SK-N-SH treated with all-trans-retinoic acid at 6 μM for 48 hours (cell line): Measurements from ENCODE around the gene CDC42SE2.

Experiments
- ATAC-seq: fragments of 200-7000 bp; cut with Tn5 transposase; 3 replicates; pipeline ENCODE4 v1.9.1; 2020; ENCODE audit warnings: mild to moderate bottlenecking, moderate library complexity
- ARNTL ChIP-seq: fragments of 450-650 bp; formaldehyde crosslinking; IDR thresholded peaks from 2 replicates; pipeline ENCODE4 v1.5.0; 2020; ENCODE audit warnings: low read depth, mild to moderate bottlenecking, moderate library complexity, borderline replicate concordance
- BACH2 ChIP-seq: fragments of 250-450 bp; sonication (Bioruptor Pico); IDR thresholded peaks from 2 replicates; pipeline ENCODE4 v1.9.0; 2021; ENCODE audit warnings: mild to moderate bottlenecking, borderline replicate concordance
- CSDC2 ChIP-seq: fragments of 250-450 bp; sonication (Bioruptor Pico); IDR thresholded peaks from 2 replicates; pipeline ENCODE4 v1.5.0; 2020; ENCODE audit warnings: mild to moderate bottlenecking, moderate library complexity
- ESRRG ChIP-seq: fragments of 250-450 bp; sonication (Bioruptor Pico); IDR thresholded peaks from 2 replicates; pipeline ENCODE4 v1.6.1; 2021; ENCODE audit warnings: mild to moderate bottlenecking
- GLIS3 ChIP-seq: fragments of 250-450 bp; sonication (Bioruptor Pico); IDR thresholded peaks from 2 replicates; pipeline ENCODE4 v1.5.0; 2020; ENCODE audit warnings: mild to moderate bottlenecking, moderate library complexity
- ISL1 ChIP-seq: fragments of 250-450 bp; sonication (Bioruptor Pico); IDR thresholded peaks from 2 replicates; pipeline ENCODE4 v2.1.2; 2022; ENCODE audit warnings: mild to moderate bottlenecking, moderate library complexity
- OSR1 ChIP-seq: fragments of 250-450 bp; sonication (Bioruptor Pico); IDR thresholded peaks from 2 replicates; pipeline ENCODE4 v1.8.0; 2022; ENCODE audit warnings: moderate library complexity, mild to moderate bottlenecking, inconsistent platforms
- PPARA ChIP-seq: fragments of 250-450 bp; sonication (Bioruptor Pico); IDR thresholded peaks from 2 replicates; pipeline ENCODE4 v1.5.0; 2020; ENCODE audit warnings: mild to moderate bottlenecking, borderline replicate concordance
- RARB ChIP-seq: fragments of 250-450 bp; sonication (Bioruptor Pico); IDR thresholded peaks from 2 replicates; pipeline ENCODE4 v1.8.0; 2021; ENCODE audit warnings: mild to moderate bottlenecking, moderate library complexity
- SNAI2 ChIP-seq: fragments of 250-450 bp; sonication (Bioruptor Pico); IDR thresholded peaks from 2 replicates; pipeline ENCODE4 v1.5.0; 2020; ENCODE audit warnings: mild to moderate bottlenecking, moderate library complexity
- TCF4 ChIP-seq: fragments of 250-450 bp; sonication (Bioruptor Pico); IDR thresholded peaks from 2 replicates; pipeline ENCODE4 v1.8.0; 2021; ENCODE audit warnings: mild to moderate bottlenecking, moderate library complexity, borderline replicate concordance
- TOX ChIP-seq: fragments of 250-450 bp; sonication (Bioruptor Pico); IDR thresholded peaks from 2 replicates; pipeline ENCODE4 v1.8.0; 2021; ENCODE audit warnings: mild to moderate bottlenecking, moderate library complexity, borderline replicate concordance
- ZC3H10 ChIP-seq: fragments of 250-450 bp; sonication (Bioruptor Pico); IDR thresholded peaks from 2 replicates; pipeline ENCODE4 v1.5.1; 2021; ENCODE audit warnings: mild to moderate bottlenecking, moderate library complexity
- ZFP3 ChIP-seq: fragments of 250-450 bp; sonication (Bioruptor Pico); IDR thresholded peaks from 2 replicates; pipeline ENCODE4 v1.5.0; 2020; ENCODE audit warnings: mild to moderate bottlenecking, moderate library complexity
- ZFP30 ChIP-seq: fragments of 450-650 bp; formaldehyde crosslinking; IDR thresholded peaks from 2 replicates; pipeline ENCODE4 v1.5.0; 2022; ENCODE audit warnings: mild to moderate bottlenecking, moderate library complexity
- ZNF565 ChIP-seq: fragments of 450-650 bp; formaldehyde crosslinking; conservative IDR thresholded peaks from 2 replicates; pipeline ENCODE4 v1.5.0; 2020; ENCODE audit warnings: low read depth, mild to moderate bottlenecking, moderate library complexity
- ZNF70 ChIP-seq: fragments of 450-650 bp; formaldehyde crosslinking; IDR thresholded peaks from 2 replicates; pipeline ENCODE4 v1.5.0; 2020; ENCODE audit warnings: mild to moderate bottlenecking, moderate library complexity
- ZNF8 ChIP-seq: fragments of 450-650 bp; formaldehyde crosslinking; IDR thresholded peaks from 2 replicates; pipeline ENCODE4 v1.5.0; 2020; ENCODE audit warnings: mild to moderate bottlenecking, moderate library complexity
- TF ChIP-seq, protein P1 (sequence below): fragments of 250-450 bp; sonication (Bioruptor Pico); IDR thresholded peaks from 2 replicates; pipeline ENCODE4 v1.5.1; 2020; ENCODE audit warnings: low read depth, mild to moderate bottlenecking, moderate library complexity
- TF ChIP-seq, protein P2 (sequence below): fragments of 250-450 bp; sonication (Bioruptor Pico); IDR thresholded peaks from 2 replicates; pipeline ENCODE4 v1.8.0; 2020; ENCODE audit warnings: mild to moderate bottlenecking, moderate library complexity, borderline replicate concordance
- TF ChIP-seq, protein P3 (sequence below): fragments of 250-450 bp; sonication (Bioruptor Pico); IDR thresholded peaks from 2 replicates; pipeline ENCODE4 v1.5.0; 2020; ENCODE audit warnings: mild to moderate bottlenecking, moderate library complexity

The CDC42SE2 gene

DNA sequence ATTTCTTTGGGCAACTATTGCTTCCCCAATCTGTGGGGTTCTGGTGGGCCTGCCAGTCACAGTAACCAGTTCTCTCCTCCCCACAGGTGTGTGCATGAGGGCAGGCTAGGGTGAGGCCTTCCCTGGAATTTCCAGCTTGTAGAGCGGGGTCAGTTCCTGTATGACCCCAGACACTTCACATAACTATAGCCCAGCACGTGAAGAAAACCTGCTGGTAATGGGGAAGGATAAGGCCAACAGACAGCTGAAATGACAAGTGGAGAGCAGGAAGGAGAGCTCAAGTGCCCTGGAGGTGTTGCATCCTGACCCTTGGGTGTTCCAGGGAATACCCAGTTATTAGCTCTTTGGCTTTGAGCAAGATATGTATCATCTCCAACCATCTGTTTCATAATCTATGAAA lies 142.2 kb downstream of the CDC42SE2 start:
- TF ChIP-seq RARB (no peak), ISL1 (CRISPR knock-in tag) (no peak), ZNF8 (CRISPR knock-in tag) (no peak), TOX (no peak), ZFP30 (CRISPR knock-in tag) (no peak), ARNTL (CRISPR knock-in tag) (no peak), TCF4 (CRISPR knock-in tag) (no peak), ZFP3 (CRISPR knock-in tag) (no peak), OSR1 (CRISPR knock-in tag) (no peak), PPARA (CRISPR knock-in tag) (no peak), GLIS3 (CRISPR knock-in tag) (no peak), SNAI2 (CRISPR knock-in tag) (no peak), ZC3H10 (CRISPR knock-in tag) (no peak), BACH2 (CRISPR knock-in tag) (no peak)
- TF ChIP-seq, protein P1, sequence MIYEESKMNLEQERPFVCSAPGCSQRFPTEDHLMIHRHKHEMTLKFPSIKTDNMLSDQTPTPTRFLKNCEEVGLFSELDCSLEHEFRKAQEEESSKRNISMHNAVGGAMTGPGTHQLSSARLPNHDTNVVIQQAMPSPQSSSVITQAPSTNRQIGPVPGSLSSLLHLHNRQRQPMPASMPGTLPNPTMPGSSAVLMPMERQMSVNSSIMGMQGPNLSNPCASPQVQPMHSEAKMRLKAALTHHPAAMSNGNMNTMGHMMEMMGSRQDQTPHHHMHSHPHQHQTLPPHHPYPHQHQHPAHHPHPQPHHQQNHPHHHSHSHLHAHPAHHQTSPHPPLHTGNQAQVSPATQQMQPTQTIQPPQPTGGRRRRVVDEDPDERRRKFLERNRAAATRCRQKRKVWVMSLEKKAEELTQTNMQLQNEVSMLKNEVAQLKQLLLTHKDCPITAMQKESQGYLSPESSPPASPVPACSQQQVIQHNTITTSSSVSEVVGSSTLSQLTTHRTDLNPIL (CRISPR knock-in tag) = no peak
- TF ChIP-seq, protein P2, sequence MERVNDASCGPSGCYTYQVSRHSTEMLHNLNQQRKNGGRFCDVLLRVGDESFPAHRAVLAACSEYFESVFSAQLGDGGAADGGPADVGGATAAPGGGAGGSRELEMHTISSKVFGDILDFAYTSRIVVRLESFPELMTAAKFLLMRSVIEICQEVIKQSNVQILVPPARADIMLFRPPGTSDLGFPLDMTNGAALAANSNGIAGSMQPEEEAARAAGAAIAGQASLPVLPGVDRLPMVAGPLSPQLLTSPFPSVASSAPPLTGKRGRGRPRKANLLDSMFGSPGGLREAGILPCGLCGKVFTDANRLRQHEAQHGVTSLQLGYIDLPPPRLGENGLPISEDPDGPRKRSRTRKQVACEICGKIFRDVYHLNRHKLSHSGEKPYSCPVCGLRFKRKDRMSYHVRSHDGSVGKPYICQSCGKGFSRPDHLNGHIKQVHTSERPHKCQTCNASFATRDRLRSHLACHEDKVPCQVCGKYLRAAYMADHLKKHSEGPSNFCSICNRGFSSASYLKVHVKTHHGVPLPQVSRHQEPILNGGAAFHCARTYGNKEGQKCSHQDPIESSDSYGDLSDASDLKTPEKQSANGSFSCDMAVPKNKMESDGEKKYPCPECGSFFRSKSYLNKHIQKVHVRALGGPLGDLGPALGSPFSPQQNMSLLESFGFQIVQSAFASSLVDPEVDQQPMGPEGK = no peak
- TF ChIP-seq, protein P3, sequence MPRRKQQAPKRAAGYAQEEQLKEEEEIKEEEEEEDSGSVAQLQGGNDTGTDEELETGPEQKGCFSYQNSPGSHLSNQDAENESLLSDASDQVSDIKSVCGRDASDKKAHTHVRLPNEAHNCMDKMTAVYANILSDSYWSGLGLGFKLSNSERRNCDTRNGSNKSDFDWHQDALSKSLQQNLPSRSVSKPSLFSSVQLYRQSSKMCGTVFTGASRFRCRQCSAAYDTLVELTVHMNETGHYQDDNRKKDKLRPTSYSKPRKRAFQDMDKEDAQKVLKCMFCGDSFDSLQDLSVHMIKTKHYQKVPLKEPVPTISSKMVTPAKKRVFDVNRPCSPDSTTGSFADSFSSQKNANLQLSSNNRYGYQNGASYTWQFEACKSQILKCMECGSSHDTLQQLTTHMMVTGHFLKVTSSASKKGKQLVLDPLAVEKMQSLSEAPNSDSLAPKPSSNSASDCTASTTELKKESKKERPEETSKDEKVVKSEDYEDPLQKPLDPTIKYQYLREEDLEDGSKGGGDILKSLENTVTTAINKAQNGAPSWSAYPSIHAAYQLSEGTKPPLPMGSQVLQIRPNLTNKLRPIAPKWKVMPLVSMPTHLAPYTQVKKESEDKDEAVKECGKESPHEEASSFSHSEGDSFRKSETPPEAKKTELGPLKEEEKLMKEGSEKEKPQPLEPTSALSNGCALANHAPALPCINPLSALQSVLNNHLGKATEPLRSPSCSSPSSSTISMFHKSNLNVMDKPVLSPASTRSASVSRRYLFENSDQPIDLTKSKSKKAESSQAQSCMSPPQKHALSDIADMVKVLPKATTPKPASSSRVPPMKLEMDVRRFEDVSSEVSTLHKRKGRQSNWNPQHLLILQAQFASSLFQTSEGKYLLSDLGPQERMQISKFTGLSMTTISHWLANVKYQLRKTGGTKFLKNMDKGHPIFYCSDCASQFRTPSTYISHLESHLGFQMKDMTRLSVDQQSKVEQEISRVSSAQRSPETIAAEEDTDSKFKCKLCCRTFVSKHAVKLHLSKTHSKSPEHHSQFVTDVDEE (CRISPR knock-in tag) = no peak
- ATAC-seq = no peak

DNA sequence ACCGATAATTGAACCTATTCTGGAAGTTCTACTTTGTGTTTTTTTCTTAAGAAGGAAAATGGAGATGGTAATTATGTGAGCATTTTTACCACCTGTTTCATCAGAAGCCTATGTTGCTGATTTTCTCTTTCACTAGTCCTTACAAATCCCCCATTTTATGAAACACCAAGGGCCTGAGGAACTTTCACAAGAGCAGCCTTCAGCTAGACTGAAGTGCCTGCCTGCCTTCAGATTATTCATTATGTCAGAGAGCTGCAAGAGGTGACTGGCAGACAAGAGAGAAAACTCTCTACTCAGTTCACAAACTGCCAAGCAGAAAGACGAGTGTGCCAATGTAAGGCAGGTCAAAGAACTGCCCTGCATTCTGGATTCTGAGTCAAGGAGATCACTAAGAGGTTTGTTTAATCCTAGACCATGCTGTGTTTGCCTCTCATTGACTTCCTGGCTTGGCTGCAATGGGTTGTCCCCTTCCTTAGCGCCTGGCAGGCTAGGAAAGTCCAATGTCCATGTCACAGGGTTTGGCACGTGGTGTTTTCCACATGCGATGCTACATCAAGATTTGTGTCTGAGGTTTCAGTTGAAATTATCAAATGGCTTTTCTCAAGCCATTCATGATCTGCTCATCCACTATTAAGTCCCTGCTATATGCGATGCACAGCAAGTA lies 143.3 kb downstream of the CDC42SE2 start:
- no peak for TF ChIP-seq ZNF70 (CRISPR knock-in tag)
- no peak for TF ChIP-seq ESRRG (CRISPR knock-in tag)
- TF ChIP-seq TOX = no peak
- TF ChIP-seq RARB = no peak
- TF ChIP-seq, protein P3 (CRISPR knock-in tag) = no peak
- TF ChIP-seq ZNF8 (CRISPR knock-in tag) = no peak
- no peak for TF ChIP-seq PPARA (CRISPR knock-in tag)
- TF ChIP-seq GLIS3 (CRISPR knock-in tag) = no peak
- no peak for TF ChIP-seq SNAI2 (CRISPR knock-in tag)
- TF ChIP-seq ZC3H10 (CRISPR knock-in tag) = no peak
- TF ChIP-seq ZNF565 = no peak
- TF ChIP-seq, protein P2 = no peak
- TF ChIP-seq CSDC2 (CRISPR knock-in tag) = no peak
- no peak for ATAC-seq
